ENCODE results near the gene FBXO48.
"Not testable (repeated sequence)": the region's sequence is repeated elsewhere in the genome, so short reads cannot be mapped to it uniquely, and the experiment has no call there.

Gene FBXO48

GRCh38 chr2:68471385-68471784 is 4.3 kb upstream of the FBXO48 start:
- DNase-seq (ENCODE audit: low read depth), result no peak

- DNase-seq (ENCODE audit: low read depth), result no peak
Measured at GRCh38 chr2:68469935-68470334, 2.8 kb upstream of the FBXO48 start.

GRCh38 chr2:68468801-68469200 is 1.7 kb upstream of the FBXO48 start:
- no peak for DNase-seq (ENCODE audit: low read depth)

GRCh38 chr2:68466778-68467076 is 367 bp downstream of the FBXO48 start:
- no peak for DNase-seq (ENCODE audit: low read depth)

- peak; percentile 33 for DNase-seq (ENCODE audit: low read depth)
Measured at GRCh38 chr2:68466361-68466777, 725 bp downstream of the FBXO48 start.

- DNase-seq (ENCODE audit: low read depth), result no peak
Measured at GRCh38 chr2:68465081-68465916, 1.8 kb downstream of the FBXO48 start.

- no peak for DNase-seq (ENCODE audit: low read depth)
Measured at GRCh38 chr2:68464651-68465050, 2.4 kb downstream of the FBXO48 start.

- no peak for DNase-seq (ENCODE audit: low read depth)
Measured at GRCh38 chr2:68463287-68463877, 3.7 kb downstream of the FBXO48 start.

- DNase-seq (ENCODE audit: low read depth), result no peak
Measured at GRCh38 chr2:68458981-68459380, 8.1 kb downstream of the FBXO48 start.

GRCh38 chr2:68456198-68456597 is 10.9 kb downstream of the FBXO48 start:
- no peak for DNase-seq (ENCODE audit: low read depth)

GRCh38 chr2:68454719-68455118 is 12.4 kb downstream of the FBXO48 start:
- no peak for DNase-seq (ENCODE audit: low read depth)

GRCh38 chr2:68453761-68454360 is 13.2 kb downstream of the FBXO48 start:
- DNase-seq (ENCODE audit: low read depth), result no peak

GRCh38 chr2:68452158-68452900 is 14.8 kb downstream of the FBXO48 start:
- DNase-seq (ENCODE audit: low read depth), result no peak

- DNase-seq (ENCODE audit: low read depth), result no peak
Measured at GRCh38 chr2:68448671-68449653, 18.1 kb downstream of the FBXO48 start.

GRCh38 chr2:68447118-68447517 is 20.0 kb downstream of the FBXO48 start:
- DNase-seq (ENCODE audit: low read depth), result no peak

- DNase-seq (ENCODE audit: low read depth), result not testable (repeated sequence)
Measured at GRCh38 chr2:68446425-68446824, 20.7 kb downstream of the FBXO48 start.

GRCh38 chr2:68441994-68442322 is 25.1 kb downstream of the FBXO48 start:
- DNase-seq (ENCODE audit: low read depth), result no peak

- no peak for DNase-seq (ENCODE audit: low read depth)
Measured at GRCh38 chr2:68441179-68441993, 25.7 kb downstream of the FBXO48 start.

- DNase-seq (ENCODE audit: low read depth), result no peak
Measured at GRCh38 chr2:68438455-68439303, 28.4 kb downstream of the FBXO48 start.

GRCh38 chr2:68436270-68436669 is 30.8 kb downstream of the FBXO48 start:
- DNase-seq (ENCODE audit: low read depth), result no peak

Measured in HS-5 (cell line).